Fibroblast of the aortic adventitia (primary cell): Measurements from ENCODE around the gene NASP. TPM values are rescaled to one million over a fixed set of nuclear protein-coding genes. Genes with fewer than 3 reads are reported as not detected.

Experiments used
- DNase-seq: peaks from one replicate; pipeline ENCODE4 v3.0.0-alpha.2; 2010; ENCODE audit warnings: low read depth
- H3K4me3 ChIP-seq: 2 replicates; pipeline ENCODE4 v1.5.1; 2011; ENCODE audit warnings: low read depth, mild to moderate bottlenecking, control low read depth, low read length, moderate library complexity
- CTCF ChIP-seq: IDR thresholded peaks from 2 replicates; pipeline ENCODE4 v1.5.1; 2011; ENCODE audit warnings: mild to moderate bottlenecking, low read length, control low read depth, inconsistent platforms; ENCODE audit not compliant: insufficient read depth
- total RNA-seq: library from RNA; depleted of rRNA; stranded (reverse); fragments of >200 nt; gene quantifications from 2 replicates; pipeline ENCODE4 v1.2.3, GENCODE V29; 2012; ENCODE audit warnings: low replicate concordance

The NASP gene, protein sequence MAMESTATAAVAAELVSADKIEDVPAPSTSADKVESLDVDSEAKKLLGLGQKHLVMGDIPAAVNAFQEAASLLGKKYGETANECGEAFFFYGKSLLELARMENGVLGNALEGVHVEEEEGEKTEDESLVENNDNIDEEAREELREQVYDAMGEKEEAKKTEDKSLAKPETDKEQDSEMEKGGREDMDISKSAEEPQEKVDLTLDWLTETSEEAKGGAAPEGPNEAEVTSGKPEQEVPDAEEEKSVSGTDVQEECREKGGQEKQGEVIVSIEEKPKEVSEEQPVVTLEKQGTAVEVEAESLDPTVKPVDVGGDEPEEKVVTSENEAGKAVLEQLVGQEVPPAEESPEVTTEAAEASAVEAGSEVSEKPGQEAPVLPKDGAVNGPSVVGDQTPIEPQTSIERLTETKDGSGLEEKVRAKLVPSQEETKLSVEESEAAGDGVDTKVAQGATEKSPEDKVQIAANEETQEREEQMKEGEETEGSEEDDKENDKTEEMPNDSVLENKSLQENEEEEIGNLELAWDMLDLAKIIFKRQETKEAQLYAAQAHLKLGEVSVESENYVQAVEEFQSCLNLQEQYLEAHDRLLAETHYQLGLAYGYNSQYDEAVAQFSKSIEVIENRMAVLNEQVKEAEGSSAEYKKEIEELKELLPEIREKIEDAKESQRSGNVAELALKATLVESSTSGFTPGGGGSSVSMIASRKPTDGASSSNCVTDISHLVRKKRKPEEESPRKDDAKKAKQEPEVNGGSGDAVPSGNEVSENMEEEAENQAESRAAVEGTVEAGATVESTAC
- 57.1 and 118 TPM in 2 replicates for total RNA-seq

DNA sequence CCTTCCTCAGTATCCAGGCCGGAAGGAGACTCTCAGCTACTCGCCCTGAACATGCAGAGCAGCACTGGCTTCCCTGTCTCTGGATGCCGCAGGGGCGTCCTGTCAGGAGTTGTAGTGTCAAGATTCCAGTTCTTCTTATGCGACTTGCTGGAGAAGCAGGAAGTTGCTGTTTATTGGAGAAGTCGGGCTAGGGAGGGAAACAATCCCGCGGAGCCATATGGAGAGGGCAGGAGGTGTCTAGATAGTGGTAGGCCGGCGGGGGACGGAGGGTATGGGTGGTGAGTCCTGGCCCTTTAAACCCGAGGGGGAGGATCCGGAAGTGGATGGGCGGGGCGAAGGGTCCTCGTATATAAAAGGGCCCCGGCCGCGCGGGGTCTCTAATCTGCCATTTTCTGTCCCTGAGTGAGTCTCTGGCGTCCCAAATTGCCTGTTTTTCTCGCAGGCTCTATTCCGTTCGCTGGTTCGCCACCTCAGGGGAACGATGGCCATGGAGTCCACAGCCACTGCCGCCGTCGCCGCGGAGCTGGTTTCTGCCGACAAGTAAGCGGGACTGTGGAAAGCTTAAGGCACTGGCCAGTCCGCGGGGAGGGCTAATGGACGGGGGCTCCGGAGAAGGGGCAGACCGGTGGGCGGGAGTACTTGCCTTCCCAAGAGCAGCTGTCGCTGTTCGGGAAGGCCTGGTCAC lies at the start of gene NASP:
NASP (plus strand) TSS at position 376 of the 685 bp plus-strand sequence; CDS start at position 482, 106 bp downstream.
- TF ChIP-seq CTCF, result no peak
- peak; percentile 79 for DNase-seq
- peak within 1 kb of the TSS; percentile 81 for H3K4me3 ChIP-seq

DNA sequence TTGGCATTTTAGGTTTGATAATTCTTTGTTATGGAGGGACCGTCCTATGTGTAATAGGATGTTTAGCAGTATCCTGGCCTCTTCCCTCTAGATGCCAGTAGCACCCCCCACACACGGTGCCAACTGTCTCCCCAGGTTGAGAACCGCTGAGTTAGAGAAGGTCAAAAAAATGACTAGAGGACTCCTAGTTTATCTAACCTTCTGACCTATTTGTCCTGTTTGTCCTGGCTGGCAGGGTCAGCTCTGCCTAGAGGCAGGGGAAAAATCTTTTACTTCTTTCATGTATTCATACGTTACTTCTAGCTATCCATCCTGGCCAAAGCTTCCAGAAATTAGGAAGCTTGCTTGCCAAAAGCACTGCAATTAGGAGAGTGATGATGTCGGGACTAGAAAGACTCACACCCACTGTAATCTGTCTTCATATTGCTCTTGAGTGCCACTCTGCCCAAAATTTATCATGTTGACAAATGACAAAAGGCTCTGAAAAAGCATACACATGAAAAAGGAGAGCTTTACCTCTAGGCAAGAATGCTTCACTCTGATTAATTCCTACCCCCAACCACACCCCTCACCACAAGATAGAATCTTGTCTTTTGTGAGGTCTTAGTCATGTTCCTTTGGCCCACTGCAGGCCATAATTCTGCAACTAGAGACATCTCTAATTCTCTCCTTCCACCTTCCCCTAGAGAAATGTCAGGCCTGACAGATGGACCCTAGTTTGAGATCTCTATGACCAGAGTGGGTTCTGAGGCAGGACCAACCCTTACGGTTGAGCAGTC lies 47.7 kb upstream of the NASP start:
- no peak overlapping the region for H3K4me3 ChIP-seq
- DNase-seq, result no peak
- no peak for TF ChIP-seq CTCF

- DNase-seq, result no peak
- TF ChIP-seq CTCF, result no peak
- no peak overlapping the region for H3K4me3 ChIP-seq
Observed at GRCh38 chr1:45536886-45537285, 47.0 kb upstream of the NASP start.

DNA sequence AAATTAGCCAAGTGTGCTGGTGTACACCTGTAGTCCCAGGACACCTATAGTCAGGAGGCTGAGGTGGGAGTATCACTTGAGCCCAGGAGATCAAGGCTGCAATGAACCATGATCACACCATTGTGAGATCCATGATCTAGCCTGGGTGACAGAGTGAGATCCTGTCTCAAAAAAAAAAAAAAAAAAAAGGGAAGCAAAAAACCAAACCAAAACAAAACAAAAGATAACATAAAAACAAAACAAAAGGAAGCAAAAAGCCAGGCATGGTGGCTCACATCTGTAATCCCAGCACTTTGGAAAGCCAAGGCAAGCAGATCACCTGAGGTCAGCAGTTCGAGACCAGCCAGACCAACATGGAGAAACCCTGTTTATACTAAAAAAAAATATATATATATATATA lies 42.6 kb upstream of the NASP start:
- TF ChIP-seq CTCF, result no peak
- no peak for DNase-seq
- H3K4me3 ChIP-seq, result no peak overlapping the region

DNA sequence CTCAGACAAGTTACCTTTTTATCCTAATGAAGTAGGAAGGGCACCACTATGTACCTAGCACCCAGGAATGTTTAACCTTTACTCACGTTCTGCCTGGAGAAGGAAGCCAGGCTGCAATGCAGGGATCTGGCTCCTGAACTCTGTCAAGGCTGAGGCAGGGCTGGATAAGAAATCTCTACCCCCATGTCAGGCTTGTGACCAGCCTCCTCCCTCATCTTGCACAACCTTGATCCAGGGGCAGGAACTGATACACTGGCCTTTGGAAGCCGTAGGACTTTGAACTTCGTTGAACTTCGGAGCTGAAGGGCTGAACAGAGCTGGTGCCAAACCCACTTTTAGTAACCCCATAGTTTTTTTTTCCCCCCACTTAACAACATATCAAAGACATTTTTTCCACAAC lies 41.2 kb upstream of the NASP start:
- no peak for TF ChIP-seq CTCF
- no peak overlapping the region for H3K4me3 ChIP-seq
- no peak for DNase-seq
